GM12878 (cell line): ENCODE data around the gene TNFAIP8L2. TPM values are rescaled to one million over a fixed set of nuclear protein-coding genes. Genes with fewer than 3 reads are reported as not detected.
A peak's percentile ranks its signal among the peaks of the same experiment; 100 is the strongest.

ENCODE experiments used
- ASH2L ChIP-seq: fragments of 300-600, 200-600 bp; sonication (generic); IDR thresholded peaks from 2 replicates; pipeline ENCODE4 v1.6.1; 2017; ENCODE audit warnings: low read depth, mild to moderate bottlenecking, borderline replicate concordance
- CBX5 ChIP-seq: sonication (generic); IDR thresholded peaks from 2 replicates; pipeline ENCODE4 v1.6.1; 2016; ENCODE audit warnings: low read depth, moderate library complexity, mild to moderate bottlenecking, inconsistent platforms
- FOXM1 ChIP-seq: IDR thresholded peaks from 2 replicates; pipeline ENCODE4 v1.6.1; 2012; ENCODE audit warnings: low read depth, mild to moderate bottlenecking, inconsistent platforms, low read length, moderate library complexity
- SIN3A ChIP-seq: IDR thresholded peaks from 2 replicates; pipeline ENCODE4 v1.6.1; 2012; ENCODE audit warnings: low read depth, low read length, improper control_type of control experiment
- SMAD1 ChIP-seq: fragments of 450-650 bp; IDR thresholded peaks from 2 replicates; pipeline ENCODE4 v1.6.1; 2018; ENCODE audit warnings: mild to moderate bottlenecking, low read depth; ENCODE audit not compliant: partially characterized antibody
- SPI1 ChIP-seq: IDR thresholded peaks from 2 replicates; pipeline ENCODE4 v1.6.1; 2011; ENCODE audit warnings: low read depth, mild to moderate bottlenecking, low read length, moderate library complexity, borderline replicate concordance; ENCODE audit not compliant: insufficient read depth
- ZNF274 ChIP-seq: IDR thresholded peaks from one replicate; pipeline ENCODE4 v1.8.0; 2011; ENCODE audit not compliant: insufficient read length, insufficient read depth
- ZNF622 ChIP-seq: fragments of 450-650 bp; IDR thresholded peaks from 2 replicates; pipeline ENCODE4 v1.6.1; 2017; ENCODE audit warnings: mild to moderate bottlenecking, inconsistent platforms
- polyA plus RNA-seq, 11 experiments: library from polyadenylated mRNA; depleted of rRNA in 4 of 11; unstranded in 6 of 11; stranded (reverse) in 5 of 11; fragments of >200 nt; fragmentation: Nextera tagmentation in 4 of 11; fragmentation: Illumina TruSeq in 1 of 11; extraction: Ambion mirVana in 4 of 11; extraction: Trizol in 1 of 11; gene quantifications; 1 replicate in 1 of 11; 2 replicates in 10 of 11; pipeline versions ENCODE4 v1.2.1 to v1.2.3, GENCODE V29; 2011 to 2016; ENCODE audit warnings: inconsistent platforms in 2 of 11, missing spikeins in 2 of 11, low read depth in 1 of 11
- total RNA-seq, 4 experiments: library from RNA; depleted of rRNA in 3 of 4; stranded (reverse); fragments of >200 nt in 3 of 4; fragmentation: Illumina TruSeq in 1 of 4; extraction: Trizol in 1 of 4; gene quantifications; 2 replicates each; pipeline versions ENCODE4 v1.2.1 to v1.2.3, GENCODE V29; 2013 to 2021
- TF ChIP-seq, protein P1 (sequence below): IDR thresholded peaks from 2 replicates; pipeline ENCODE4 v1.6.1; 2011; ENCODE audit warnings: mild to moderate bottlenecking, low read depth, low read length, moderate library complexity; ENCODE audit not compliant: insufficient replicate concordance
- TF ChIP-seq, protein P2 (sequence below): fragments of 450-650 bp; IDR thresholded peaks from 2 replicates; pipeline ENCODE4 v1.6.1; 2016; ENCODE audit warnings: mild to moderate bottlenecking
- TF ChIP-seq, protein P3 (sequence below): IDR thresholded peaks from 2 replicates; pipeline ENCODE4 v1.6.1; 2012; ENCODE audit warnings: low read depth, low read length, improper control_type of control experiment
- TF ChIP-seq, protein P4 (sequence below): fragments of 450-650 bp; formaldehyde crosslinking; IDR thresholded peaks from 2 replicates; pipeline ENCODE4 v1.4.0; 2022; ENCODE audit warnings: mild to moderate bottlenecking, moderate library complexity
- TF ChIP-seq, protein P5 (sequence below), 3 experiments: IDR thresholded peaks in 2 of 3; conservative IDR thresholded peaks in 1 of 3; 2 replicates each; pipeline ENCODE4 v1.5.1; 2011; ENCODE audit warnings: low read depth in 3 of 3, low read length in 3 of 3, mild to moderate bottlenecking in 3 of 3, control low read depth in 2 of 3, moderate library complexity in 2 of 3, inconsistent platforms in 1 of 3, mixed read lengths in 1 of 3; ENCODE audit not compliant: control insufficient read depth in 2 of 3, insufficient read depth in 1 of 3; ENCODE audit errors: extremely low read depth in 1 of 3

TNFAIP8L2 gene
- total and polyA plus RNA-seq, 10 of the 15 experiments (the other 5 are each of a cell fraction or from before 2014, with no cell fraction given) = 5.4 to 26.3 (median 14.2) TPM

DNA sequence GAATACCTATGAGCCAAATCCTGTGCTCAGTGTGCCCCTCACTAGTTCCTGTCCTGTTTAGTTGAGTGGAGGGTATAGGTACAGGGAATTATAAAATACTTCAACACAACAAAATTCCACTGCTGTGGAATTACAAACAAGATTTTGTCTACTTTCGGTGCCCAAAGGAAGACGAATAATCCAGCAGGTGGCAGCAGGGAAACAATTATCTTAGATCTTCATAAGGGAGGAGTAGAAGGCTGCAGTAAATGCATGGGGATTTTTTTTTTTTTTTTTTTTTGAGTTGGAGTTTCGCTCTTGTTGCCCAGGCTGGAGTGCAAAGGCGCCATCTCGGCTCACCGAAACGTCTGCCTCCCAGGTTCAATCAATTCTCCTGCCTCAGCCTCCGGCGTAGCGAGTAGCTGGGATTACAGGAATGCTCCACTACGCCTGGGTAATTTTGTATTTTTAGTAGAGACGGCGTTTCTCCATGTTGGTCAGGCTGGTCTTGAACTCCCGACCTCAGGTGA, 39.9 kb downstream of the TNFAIP8L2 start (continued):
- TF ChIP-seq, protein P1, sequence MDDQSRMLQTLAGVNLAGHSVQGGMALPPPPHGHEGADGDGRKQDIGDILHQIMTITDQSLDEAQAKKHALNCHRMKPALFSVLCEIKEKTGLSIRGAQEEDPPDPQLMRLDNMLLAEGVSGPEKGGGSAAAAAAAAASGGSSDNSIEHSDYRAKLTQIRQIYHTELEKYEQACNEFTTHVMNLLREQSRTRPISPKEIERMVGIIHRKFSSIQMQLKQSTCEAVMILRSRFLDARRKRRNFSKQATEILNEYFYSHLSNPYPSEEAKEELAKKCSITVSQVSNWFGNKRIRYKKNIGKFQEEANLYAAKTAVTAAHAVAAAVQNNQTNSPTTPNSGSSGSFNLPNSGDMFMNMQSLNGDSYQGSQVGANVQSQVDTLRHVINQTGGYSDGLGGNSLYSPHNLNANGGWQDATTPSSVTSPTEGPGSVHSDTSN = no peak
- TF ChIP-seq FOXM1 = 0 out of 2 replicates have a peak, but pooled peaks have one; percentile 48
- no peak for TF ChIP-seq SMAD1
- TF ChIP-seq, protein P2, sequence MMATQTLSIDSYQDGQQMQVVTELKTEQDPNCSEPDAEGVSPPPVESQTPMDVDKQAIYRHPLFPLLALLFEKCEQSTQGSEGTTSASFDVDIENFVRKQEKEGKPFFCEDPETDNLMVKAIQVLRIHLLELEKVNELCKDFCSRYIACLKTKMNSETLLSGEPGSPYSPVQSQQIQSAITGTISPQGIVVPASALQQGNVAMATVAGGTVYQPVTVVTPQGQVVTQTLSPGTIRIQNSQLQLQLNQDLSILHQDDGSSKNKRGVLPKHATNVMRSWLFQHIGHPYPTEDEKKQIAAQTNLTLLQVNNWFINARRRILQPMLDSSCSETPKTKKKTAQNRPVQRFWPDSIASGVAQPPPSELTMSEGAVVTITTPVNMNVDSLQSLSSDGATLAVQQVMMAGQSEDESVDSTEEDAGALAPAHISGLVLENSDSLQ = no peak
- TF ChIP-seq, protein P3, sequence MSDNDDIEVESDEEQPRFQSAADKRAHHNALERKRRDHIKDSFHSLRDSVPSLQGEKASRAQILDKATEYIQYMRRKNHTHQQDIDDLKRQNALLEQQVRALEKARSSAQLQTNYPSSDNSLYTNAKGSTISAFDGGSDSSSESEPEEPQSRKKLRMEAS = no peak
- TF ChIP-seq SIN3A = no peak
- no peak for TF ChIP-seq ASH2L
- TF ChIP-seq CBX5 = no peak
- no peak for TF ChIP-seq SPI1
- TF ChIP-seq, protein P4, sequence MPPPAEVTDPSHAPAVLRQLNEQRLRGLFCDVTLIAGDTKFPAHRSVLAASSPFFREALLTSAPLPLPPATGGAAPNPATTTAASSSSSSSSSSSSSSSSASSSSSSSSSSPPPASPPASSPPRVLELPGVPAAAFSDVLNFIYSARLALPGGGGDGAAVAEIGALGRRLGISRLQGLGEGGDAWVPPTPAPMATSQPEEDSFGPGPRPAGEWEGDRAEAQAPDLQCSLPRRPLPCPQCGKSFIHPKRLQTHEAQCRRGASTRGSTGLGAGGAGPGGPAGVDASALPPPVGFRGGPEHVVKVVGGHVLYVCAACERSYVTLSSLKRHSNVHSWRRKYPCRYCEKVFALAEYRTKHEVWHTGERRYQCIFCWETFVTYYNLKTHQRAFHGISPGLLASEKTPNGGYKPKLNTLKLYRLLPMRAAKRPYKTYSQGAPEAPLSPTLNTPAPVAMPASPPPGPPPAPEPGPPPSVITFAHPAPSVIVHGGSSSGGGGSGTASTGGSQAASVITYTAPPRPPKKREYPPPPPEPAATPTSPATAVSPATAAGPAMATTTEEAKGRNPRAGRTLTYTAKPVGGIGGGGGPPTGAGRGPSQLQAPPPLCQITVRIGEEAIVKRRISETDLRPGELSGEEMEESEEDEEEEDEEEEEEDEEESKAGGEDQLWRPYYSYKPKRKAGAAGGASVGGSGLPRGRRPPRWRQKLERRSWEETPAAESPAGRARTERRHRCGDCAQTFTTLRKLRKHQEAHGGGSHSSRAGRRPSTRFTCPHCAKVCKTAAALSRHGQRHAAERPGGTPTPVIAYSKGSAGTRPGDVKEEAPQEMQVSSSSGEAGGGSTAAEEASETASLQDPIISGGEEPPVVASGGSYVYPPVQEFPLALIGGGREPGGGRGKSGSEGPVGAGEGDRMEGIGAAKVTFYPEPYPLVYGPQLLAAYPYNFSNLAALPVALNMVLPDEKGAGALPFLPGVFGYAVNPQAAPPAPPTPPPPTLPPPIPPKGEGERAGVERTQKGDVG (CRISPR knock-in tag) = no peak
- TF ChIP-seq, protein P5, sequence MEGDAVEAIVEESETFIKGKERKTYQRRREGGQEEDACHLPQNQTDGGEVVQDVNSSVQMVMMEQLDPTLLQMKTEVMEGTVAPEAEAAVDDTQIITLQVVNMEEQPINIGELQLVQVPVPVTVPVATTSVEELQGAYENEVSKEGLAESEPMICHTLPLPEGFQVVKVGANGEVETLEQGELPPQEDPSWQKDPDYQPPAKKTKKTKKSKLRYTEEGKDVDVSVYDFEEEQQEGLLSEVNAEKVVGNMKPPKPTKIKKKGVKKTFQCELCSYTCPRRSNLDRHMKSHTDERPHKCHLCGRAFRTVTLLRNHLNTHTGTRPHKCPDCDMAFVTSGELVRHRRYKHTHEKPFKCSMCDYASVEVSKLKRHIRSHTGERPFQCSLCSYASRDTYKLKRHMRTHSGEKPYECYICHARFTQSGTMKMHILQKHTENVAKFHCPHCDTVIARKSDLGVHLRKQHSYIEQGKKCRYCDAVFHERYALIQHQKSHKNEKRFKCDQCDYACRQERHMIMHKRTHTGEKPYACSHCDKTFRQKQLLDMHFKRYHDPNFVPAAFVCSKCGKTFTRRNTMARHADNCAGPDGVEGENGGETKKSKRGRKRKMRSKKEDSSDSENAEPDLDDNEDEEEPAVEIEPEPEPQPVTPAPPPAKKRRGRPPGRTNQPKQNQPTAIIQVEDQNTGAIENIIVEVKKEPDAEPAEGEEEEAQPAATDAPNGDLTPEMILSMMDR (IDR thresholded peaks at IDR 0.05 in 2 of 3, conservative IDR thresholded peaks at IDR 0.05 in 1 of 3; ENCODE audit: control insufficient read depth in 2 of 3, extremely low read depth in 1 of 3, insufficient read depth in 1 of 3, low read depth in 3 of 3, low read length in 3 of 3) = peak; percentile 52 to 64 (median 57); a peak in 5 of 6 replicates
- TF ChIP-seq ZNF274 = no peak
- TF ChIP-seq ZNF622 = no peak
